Lower leg skin (tissue), 4 donors: ENCODE measurements around the gene FKBP1A. TPM values are rescaled to one million over a fixed set of nuclear protein-coding genes. Genes with fewer than 3 reads are reported as not detected.

ENCODE experiments used
- DNase-seq, 2 donors: peaks; one replicate each; pipeline ENCODE4 v3.0.0-alpha.2; 2019; ENCODE audit warnings: low spot score in 2 of 2
- H3K4me3 ChIP-seq: fragments of 200-600 bp; sonication (generic); 2 replicates; pipeline ENCODE4 v1.5.1; 2017; ENCODE audit warnings: mild to moderate bottlenecking, low read depth; ENCODE audit not compliant: poor library complexity, severe bottlenecking
- POLR2A ChIP-seq, 2 donors: fragments of 450-650 bp; IDR thresholded peaks; one replicate each; pipeline ENCODE4 v1.6.1; 2016 to 2017; ENCODE audit warnings: antibody characterized with exemption in 2 of 2, mild to moderate bottlenecking in 1 of 2, moderate library complexity in 1 of 2
- WGBS, 2 donors: methylation state at CpG; one replicate each; pipeline ENCODE4 v1.1.5; 2018; 5-methylcytosine and 5-hydroxymethylcytosine counted together
- intact Hi-C: fragments of 100-400 bp; cut with DNase I; formaldehyde crosslinking; loops from one replicate; pipeline ENCODE4 v1.15.0; 2023; ENCODE audit warnings: low total_unique reads
- total RNA-seq, 4 donors: library from RNA; depleted of rRNA; stranded (reverse); fragments of >200 nt; gene quantifications; one replicate each; pipeline ENCODE4 v1.1.0, GENCODE V29; 2016
- TF ChIP-seq, protein P1 (sequence below), 3 donors: fragments of 450-650 bp; IDR thresholded peaks; one replicate each; pipeline ENCODE4 v1.5.1; 2016; ENCODE audit warnings: antibody characterized with exemption in 3 of 3, mild to moderate bottlenecking in 3 of 3, moderate library complexity in 2 of 3

Gene FKBP1A
- total RNA-seq, 4 donors from 2014 or later: 72.6 to 133 (median 87.5) TPM

DNA sequence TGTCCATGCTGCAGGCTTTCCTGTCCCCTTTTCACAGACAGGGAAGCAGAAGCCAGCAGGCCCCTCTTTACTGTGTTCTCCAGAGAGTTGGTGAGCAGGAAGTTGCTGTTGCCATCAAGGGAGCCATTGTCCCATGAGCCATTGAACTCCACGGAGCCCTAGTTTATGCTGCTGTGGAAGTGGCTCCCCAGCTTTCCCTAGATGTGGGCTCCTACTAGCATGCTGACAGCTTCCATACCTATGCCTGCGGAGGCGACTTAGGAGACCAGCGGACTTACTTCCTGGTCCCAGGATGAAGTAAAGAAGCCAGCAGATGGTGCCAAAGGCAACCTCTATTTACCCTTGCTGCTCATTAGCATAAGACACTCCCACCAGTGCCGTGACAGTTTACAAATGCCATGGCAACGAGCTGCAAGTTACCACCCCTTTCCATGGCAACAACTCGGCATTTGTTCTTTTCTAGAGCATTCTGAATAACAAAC is 30.8 kb upstream of the FKBP1A start:
- TF ChIP-seq POLR2A (IDR thresholded peaks at IDR 0.05): no peak
- TF ChIP-seq, protein P1, sequence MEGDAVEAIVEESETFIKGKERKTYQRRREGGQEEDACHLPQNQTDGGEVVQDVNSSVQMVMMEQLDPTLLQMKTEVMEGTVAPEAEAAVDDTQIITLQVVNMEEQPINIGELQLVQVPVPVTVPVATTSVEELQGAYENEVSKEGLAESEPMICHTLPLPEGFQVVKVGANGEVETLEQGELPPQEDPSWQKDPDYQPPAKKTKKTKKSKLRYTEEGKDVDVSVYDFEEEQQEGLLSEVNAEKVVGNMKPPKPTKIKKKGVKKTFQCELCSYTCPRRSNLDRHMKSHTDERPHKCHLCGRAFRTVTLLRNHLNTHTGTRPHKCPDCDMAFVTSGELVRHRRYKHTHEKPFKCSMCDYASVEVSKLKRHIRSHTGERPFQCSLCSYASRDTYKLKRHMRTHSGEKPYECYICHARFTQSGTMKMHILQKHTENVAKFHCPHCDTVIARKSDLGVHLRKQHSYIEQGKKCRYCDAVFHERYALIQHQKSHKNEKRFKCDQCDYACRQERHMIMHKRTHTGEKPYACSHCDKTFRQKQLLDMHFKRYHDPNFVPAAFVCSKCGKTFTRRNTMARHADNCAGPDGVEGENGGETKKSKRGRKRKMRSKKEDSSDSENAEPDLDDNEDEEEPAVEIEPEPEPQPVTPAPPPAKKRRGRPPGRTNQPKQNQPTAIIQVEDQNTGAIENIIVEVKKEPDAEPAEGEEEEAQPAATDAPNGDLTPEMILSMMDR (IDR thresholded peaks at IDR 0.05): no peak
- intact Hi-C loops: no loop called here
- no peak overlapping the region for H3K4me3 ChIP-seq
- DNase-seq: peak in 1 of 2 donors; percentile 34
- WGBS, 2 donors: 34 to 40% methylated on average over 7 of the region's 7 CpGs

DNA sequence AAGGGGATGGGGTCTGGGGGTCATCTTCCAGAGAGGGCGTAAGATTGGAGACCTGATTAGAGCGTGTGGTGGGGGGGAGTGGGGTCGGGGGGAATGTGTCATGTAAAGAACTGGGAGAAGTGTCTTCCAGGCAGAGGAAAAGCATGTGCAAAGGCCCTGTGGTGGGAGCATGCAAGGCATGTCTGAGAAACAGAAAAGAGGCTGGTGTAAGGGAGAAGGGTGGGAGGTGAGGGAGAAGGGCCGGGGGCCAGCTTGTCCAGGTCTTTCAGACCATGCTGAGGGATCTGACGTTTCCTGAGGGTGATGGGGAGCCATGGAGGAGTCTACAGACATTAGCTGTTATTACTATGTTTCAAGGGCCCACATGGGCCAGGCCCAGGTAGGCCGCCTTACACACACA is 30.4 kb upstream of the FKBP1A start:
- DNase-seq: no peak
- no peak overlapping the region for H3K4me3 ChIP-seq
- WGBS, 2 donors: 86 to 89% methylated on average over 6 of the region's 6 CpGs
- TF ChIP-seq POLR2A (IDR thresholded peaks at IDR 0.05): no peak
- TF ChIP-seq, protein P1 (IDR thresholded peaks at IDR 0.05): no peak
- intact Hi-C loops: no loop called here

DNA sequence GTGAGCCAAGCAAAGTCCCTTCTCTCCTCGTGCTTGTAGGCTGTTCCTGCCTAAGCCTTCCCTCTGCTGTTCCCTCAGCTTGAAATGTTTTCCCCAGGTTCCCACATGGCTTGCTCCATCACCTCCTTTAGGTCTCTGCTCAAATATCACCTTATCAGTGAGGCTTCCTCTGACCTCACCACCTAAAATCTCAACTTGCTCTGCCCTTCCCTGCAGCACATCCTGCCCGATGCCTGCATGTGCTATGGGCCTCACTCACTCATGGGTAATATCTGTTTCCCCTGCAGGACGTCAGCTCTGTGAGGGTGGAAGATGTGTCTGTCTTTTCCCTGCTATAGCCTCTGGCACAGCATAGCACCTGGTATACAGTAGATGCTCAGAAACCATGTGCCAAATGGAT is 29.9 kb upstream of the FKBP1A start:
- 42 to 54% methylated on average over 3 of the region's 3 CpGs for WGBS, 2 donors
- TF ChIP-seq, protein P1 (IDR thresholded peaks at IDR 0.05): no peak
- TF ChIP-seq POLR2A (IDR thresholded peaks at IDR 0.05): no peak
- DNase-seq: no peak
- intact Hi-C loops: no loop called here
- H3K4me3 ChIP-seq: no peak overlapping the region

DNA sequence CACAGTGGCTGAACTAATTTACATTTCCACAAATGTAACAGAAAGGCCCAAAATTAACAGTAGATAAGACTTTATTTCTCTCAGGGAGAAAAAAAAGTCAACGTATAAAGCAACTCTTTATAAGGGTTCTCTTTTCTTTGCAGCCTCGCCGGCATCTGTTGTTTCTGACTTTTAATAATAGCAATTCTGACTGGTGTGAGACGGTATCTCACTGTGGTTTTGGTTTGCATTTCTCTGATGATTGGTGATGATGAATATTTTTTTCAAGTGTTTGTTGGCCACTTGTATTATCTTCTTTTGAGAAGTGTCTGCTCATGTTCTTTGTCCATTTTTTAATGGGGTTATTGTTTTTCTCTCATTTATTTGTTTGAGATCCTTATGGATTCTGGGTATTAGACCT is 27.2 kb upstream of the FKBP1A start:
- DNase-seq: no peak
- WGBS, 2 donors: 89 to 94% methylated on average over 4 of the region's 4 CpGs
- intact Hi-C loops: no loop called here
- TF ChIP-seq, protein P1 (IDR thresholded peaks at IDR 0.05): no peak
- TF ChIP-seq POLR2A (IDR thresholded peaks at IDR 0.05): no peak
- no peak overlapping the region for H3K4me3 ChIP-seq

DNA sequence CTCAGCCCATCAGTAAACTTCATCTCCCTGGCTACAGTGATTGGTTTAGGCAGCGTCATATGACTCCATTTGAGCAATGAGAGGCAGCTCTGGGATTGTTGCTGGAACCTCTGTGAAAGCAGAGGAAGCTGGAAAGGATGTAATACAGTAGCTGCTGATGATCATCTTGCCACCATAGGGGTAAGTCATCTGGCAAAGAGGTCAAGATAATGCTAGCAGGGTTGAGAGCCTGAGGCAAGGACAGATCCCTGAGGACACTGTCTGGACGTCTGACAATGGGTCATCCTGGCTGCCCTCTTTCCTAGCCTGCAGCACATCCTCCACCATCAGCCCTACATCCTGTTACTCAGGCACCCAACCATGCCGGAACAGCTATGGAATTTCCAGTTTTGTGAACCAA is 25.5 kb upstream of the FKBP1A start:
- WGBS, 2 donors: 31 to 53% methylated on average over 3 of the region's 3 CpGs
- TF ChIP-seq POLR2A (IDR thresholded peaks at IDR 0.05): no peak
- TF ChIP-seq, protein P1 (IDR thresholded peaks at IDR 0.05): no peak
- no peak overlapping the region for H3K4me3 ChIP-seq
- no peak for DNase-seq
- intact Hi-C loops: no loop called here

DNA sequence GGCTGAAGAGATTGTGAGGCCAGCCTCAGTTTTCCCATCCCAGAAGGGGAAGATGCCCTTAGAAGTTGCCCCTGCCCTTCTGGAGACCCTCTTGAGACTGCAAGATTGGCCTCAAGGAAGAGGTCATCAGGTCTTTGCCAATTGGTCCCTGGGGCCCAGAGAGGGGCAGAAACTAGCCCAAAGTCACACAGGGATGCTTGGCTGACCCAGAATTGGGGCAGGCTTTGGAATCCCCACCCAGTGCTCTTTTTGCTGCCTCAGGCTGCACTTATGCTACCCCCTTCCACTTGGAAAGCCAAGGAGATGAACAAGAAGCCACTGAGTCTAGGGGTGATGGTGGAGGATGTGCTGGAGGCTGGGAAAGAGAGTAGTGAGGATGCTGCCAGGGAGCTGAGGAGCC is 24.9 kb upstream of the FKBP1A start:
- no peak overlapping the region for H3K4me3 ChIP-seq
- intact Hi-C loops: no loop called here
- no peak for DNase-seq
- TF ChIP-seq POLR2A (IDR thresholded peaks at IDR 0.05): no peak
- TF ChIP-seq, protein P1 (IDR thresholded peaks at IDR 0.05): no peak
